GM06990 (cell line): ENCODE measurements around the gene LHFPL6.
A peak's percentile ranks its signal among the peaks of the same experiment; 100 is the strongest.

Source experiments
- DNase-seq: peaks from one replicate; pipeline ENCODE4 v3.0.0-alpha.2; 2011; ENCODE audit not compliant: insufficient read length; ENCODE audit errors: extremely low read depth
- H3K27me3 ChIP-seq: replicated peaks from 2 replicates; pipeline ENCODE4 v1.6.0; 2011; ENCODE audit warnings: low read length; ENCODE audit not compliant: control insufficient read depth, insufficient read depth
- H3K36me3 ChIP-seq: 2 replicates; pipeline ENCODE4 v1.5.1; 2011; ENCODE audit warnings: low read length; ENCODE audit not compliant: control insufficient read depth, insufficient read depth
- H3K4me3 ChIP-seq: replicated peaks from 2 replicates; pipeline ENCODE4 v1.5.1; 2011; ENCODE audit warnings: low read depth, mild to moderate bottlenecking, control low read depth, low read length
- CTCF ChIP-seq: IDR thresholded peaks from 2 replicates; pipeline ENCODE4 v1.5.1; 2011; ENCODE audit warnings: low read length, control low read depth, mild to moderate bottlenecking, inconsistent platforms; ENCODE audit not compliant: insufficient read depth, poor library complexity, severe bottlenecking

Gene LHFPL6

GRCh38 chr13:39455521-39456175 is 147.3 kb downstream of the LHFPL6 start:
- no peaks in the 10 kb centered on the region for H3K27me3 ChIP-seq
- H3K36me3 ChIP-seq: no peaks in the 10 kb centered on the region
- TF ChIP-seq CTCF: no peak
- DNase-seq: no peak
- H3K4me3 ChIP-seq: no peak overlapping the region

GRCh38 chr13:39452834-39453233 is 150.2 kb downstream of the LHFPL6 start:
- no peaks in the 10 kb centered on the region for H3K27me3 ChIP-seq
- no peaks in the 10 kb centered on the region for H3K36me3 ChIP-seq
- no peak for DNase-seq
- H3K4me3 ChIP-seq: no peak overlapping the region
- no peak for TF ChIP-seq CTCF

GRCh38 chr13:39452417-39452816 is 150.6 kb downstream of the LHFPL6 start:
- no peak for DNase-seq
- Histone ChIP-seq H3K27me3 (no peaks in the 10 kb centered on the region), H3K4me3 (no peak overlapping the region), H3K36me3 (no peaks in the 10 kb centered on the region)
- no peak for TF ChIP-seq CTCF

GRCh38 chr13:39451860-39452301 is 151.1 kb downstream of the LHFPL6 start:
- H3K4me3 ChIP-seq: no peak overlapping the region
- H3K36me3 ChIP-seq: no peaks in the 10 kb centered on the region
- no peaks in the 10 kb centered on the region for H3K27me3 ChIP-seq
- peak; percentile 22 for DNase-seq
- TF ChIP-seq CTCF: no peak

GRCh38 chr13:39451301-39451700 is 151.7 kb downstream of the LHFPL6 start:
- Histone ChIP-seq H3K36me3 (no peaks in the 10 kb centered on the region), H3K4me3 (no peak overlapping the region), H3K27me3 (no peaks in the 10 kb centered on the region)
- DNase-seq: peak; percentile 3
- TF ChIP-seq CTCF: no peak

- no peaks in the 10 kb centered on the region for H3K36me3 ChIP-seq
- DNase-seq: no peak
- no peak overlapping the region for H3K4me3 ChIP-seq
- no peak for TF ChIP-seq CTCF
- H3K27me3 ChIP-seq: no peaks in the 10 kb centered on the region
Measured at GRCh38 chr13:39450176-39450575, 152.8 kb downstream of the LHFPL6 start.
